SK-N-SH (cell line): ENCODE results near the gene ZNF438. TPM values are rescaled to one million over a fixed set of nuclear protein-coding genes. Genes with fewer than 3 reads are reported as not detected.
A peak's percentile ranks its signal among the peaks of the same experiment; 100 is the strongest.

Experiments
- CTCF ChIA-PET: fragments of 300-600, 350-600 bp; formaldehyde crosslinking; extraction: SDS; loops from one replicate; lab custom pipeline; 2021; lab: Yijun Ruan, JAX
- POLR2A ChIA-PET: fragments of 350-600 bp; sonication (Branson Sonifier 250); formaldehyde crosslinking; extraction: SDS; loops from one replicate; lab custom pipeline; 2020; ENCODE audit warnings: antibody characterized with exemption, inconsistent platforms; lab: Yijun Ruan, JAX
- DNase-seq: peaks from one replicate; pipeline ENCODE4 v3.0.0; 2012
- H2AFZ ChIP-seq: fragments of 200-600 bp; sonication (generic); 2 replicates; pipeline ENCODE4 v1.8.1; 2016; ENCODE audit warnings: antibody characterized with exemption, mild to moderate bottlenecking, low read depth
- H3F3A ChIP-seq: fragments of 200-600 bp; sonication (generic); replicated peaks from 2 replicates; pipeline ENCODE3; 2016; ENCODE audit warnings: antibody characterized with exemption, mild to moderate bottlenecking; ENCODE audit not compliant: insufficient read depth
- H3K27ac ChIP-seq, 2 experiments: fragments of 200-500 bp in 1 of 2; fragments of 200-600 bp in 1 of 2; sonication (Bioruptor generic) in 1 of 2; sonication (generic), shearing (Covaris generic) in 1 of 2; 2 replicates each; pipeline versions ENCODE4 v1.5.1 to v1.6.1; 2014 to 2016; ENCODE audit warnings: low read depth in 2 of 2, inconsistent platforms in 1 of 2, low read length in 1 of 2, mild to moderate bottlenecking in 1 of 2, mixed read lengths in 1 of 2
- H3K27me3 ChIP-seq: fragments of 200-600 bp; sonication (generic), shearing (Covaris generic); 2 replicates; pipeline ENCODE4 v1.6.1; 2016; ENCODE audit warnings: mixed run types; ENCODE audit not compliant: insufficient read depth
- H3K36me3 ChIP-seq, 2 experiments: fragments of 200-500 bp in 1 of 2; fragments of 200-600 bp in 1 of 2; sonication (Bioruptor generic) in 1 of 2; sonication (generic) in 1 of 2; replicated peaks in 1 of 2; 2 replicates each; pipeline versions ENCODE3 to v1.5.1; 2014 to 2016; ENCODE audit warnings: low read length in 1 of 2, mild to moderate bottlenecking in 1 of 2; ENCODE audit not compliant: insufficient read depth in 2 of 2, control insufficient read depth in 1 of 2
- H3K4me1 ChIP-seq, 2 experiments: fragments of 200-500 bp in 1 of 2; fragments of 200-600 bp in 1 of 2; sonication (Bioruptor generic) in 1 of 2; sonication (generic), shearing (Covaris generic) in 1 of 2; 2 replicates each; pipeline versions ENCODE4 v1.5.1 to v1.6.1; 2014 to 2016; ENCODE audit warnings: low read depth in 1 of 2, low read length in 1 of 2, mixed run types in 1 of 2; ENCODE audit not compliant: insufficient read depth in 2 of 2, control insufficient read depth in 1 of 2
- H3K4me2 ChIP-seq: fragments of 200-600 bp; sonication (generic), shearing (Covaris generic); 2 replicates; pipeline ENCODE4 v1.6.1; 2017; ENCODE audit warnings: mixed run types
- H3K4me3 ChIP-seq, 2 experiments: fragments of 200-500 bp in 1 of 2; fragments of 200-600 bp in 1 of 2; sonication (Bioruptor generic) in 1 of 2; sonication (generic), shearing (Covaris generic) in 1 of 2; 2 replicates each; pipeline versions ENCODE4 v1.5.1 to v1.8.1; 2014 to 2016; ENCODE audit warnings: low read depth in 2 of 2, inconsistent platforms in 1 of 2, low read length in 1 of 2, mild to moderate bottlenecking in 1 of 2, mixed read lengths in 1 of 2, moderate library complexity in 1 of 2
- H3K79me2 ChIP-seq: fragments of 200-600 bp; sonication (generic); 2 replicates; pipeline ENCODE4 v1.8.1; 2017; ENCODE audit warnings: mild to moderate bottlenecking; ENCODE audit not compliant: insufficient read depth
- H3K9ac ChIP-seq: fragments of 200-600 bp; sonication (generic); 2 replicates; pipeline ENCODE4 v1.6.1; 2017; ENCODE audit warnings: mixed run types
- H3K9me2 ChIP-seq: fragments of 200-600 bp; sonication (generic); 2 replicates; pipeline ENCODE4 v1.6.1; 2017; ENCODE audit warnings: mixed run types
- H3K9me3 ChIP-seq: fragments of 200-600 bp; sonication (generic); 2 replicates; pipeline ENCODE4 v1.6.1; 2017; ENCODE audit warnings: mixed run types, mild to moderate bottlenecking, moderate library complexity
- H4K20me1 ChIP-seq: fragments of 200-600 bp; sonication (generic); 2 replicates; pipeline ENCODE4 v1.6.1; 2017; ENCODE audit warnings: mild to moderate bottlenecking, mixed run types; ENCODE audit not compliant: insufficient read depth
- CHD2 ChIP-seq: fragments of 150-350 bp; IDR thresholded peaks from 2 replicates; pipeline ENCODE4 v1.6.1; 2018; ENCODE audit warnings: low read length; ENCODE audit not compliant: partially characterized antibody
- CTCF ChIP-seq: fragments of 200-600 bp; sonication (generic); IDR thresholded peaks from 2 replicates; pipeline ENCODE4 v1.6.1; 2017; ENCODE audit warnings: antibody characterized with exemption, mild to moderate bottlenecking, moderate library complexity
- ELF1 ChIP-seq: IDR thresholded peaks from 2 replicates; pipeline ENCODE4 v1.4.0; 2012
- EP300 ChIP-seq, 2 experiments: IDR thresholded peaks; 2 replicates each; pipeline versions ENCODE4 v1.4.0 to v1.6.1; 2012; ENCODE audit warnings: borderline replicate concordance in 1 of 2, low read depth in 1 of 2, low read length in 1 of 2
- FOSL2 ChIP-seq: IDR thresholded peaks from 2 replicates; pipeline ENCODE4 v1.4.0; 2012; ENCODE audit warnings: low read depth, mild to moderate bottlenecking, moderate library complexity, borderline replicate concordance
- FOXJ3 ChIP-seq: sonication (generic); formaldehyde crosslinking; IDR thresholded peaks from 2 replicates; pipeline ENCODE4 v1.5.1; 2020; ENCODE audit warnings: mild to moderate bottlenecking, missing genetic modification reagents
- FOXM1 ChIP-seq: IDR thresholded peaks from 2 replicates; pipeline ENCODE4 v1.4.0; 2012; ENCODE audit warnings: low read depth, mild to moderate bottlenecking
- GATA2 ChIP-seq: sonication (generic); formaldehyde crosslinking; IDR thresholded peaks from 2 replicates; pipeline ENCODE4 v1.5.0; 2020; ENCODE audit warnings: mild to moderate bottlenecking, missing genetic modification reagents
- JUND ChIP-seq: IDR thresholded peaks from 2 replicates; pipeline ENCODE4 v1.4.0; 2012
- MAX ChIP-seq: IDR thresholded peaks from 2 replicates; pipeline ENCODE4 v1.4.0; 2012; ENCODE audit warnings: low read depth
- MEF2A ChIP-seq: IDR thresholded peaks from 2 replicates; pipeline ENCODE4 v1.4.0; 2012; ENCODE audit warnings: low read depth, borderline replicate concordance
- MXI1 ChIP-seq: IDR thresholded peaks from 2 replicates; pipeline ENCODE4 v1.6.1; 2012; ENCODE audit warnings: mild to moderate bottlenecking, low read depth, low read length, improper control_type of control experiment
- NFIC ChIP-seq: IDR thresholded peaks from 2 replicates; pipeline ENCODE4 v1.4.0; 2012; ENCODE audit warnings: borderline replicate concordance
- PBX3 ChIP-seq: IDR thresholded peaks from 2 replicates; pipeline ENCODE4; 2012
- POLR2AphosphoS5 ChIP-seq: IDR thresholded peaks from 2 replicates; pipeline ENCODE4 v1.6.1; 2012; ENCODE audit warnings: low read depth, low read length
- RCOR1 ChIP-seq: fragments of 150-350 bp; IDR thresholded peaks from 2 replicates; pipeline ENCODE4 v1.6.1; 2017; ENCODE audit warnings: antibody characterized with exemption, low read length
- REST ChIP-seq: IDR thresholded peaks from 2 replicates; pipeline ENCODE4 v1.6.1; 2012; ENCODE audit warnings: mild to moderate bottlenecking, low read depth, low read length, moderate library complexity
- RFX5 ChIP-seq: IDR thresholded peaks from 2 replicates; pipeline ENCODE4 v1.6.1; 2012; ENCODE audit warnings: mild to moderate bottlenecking, improper control_type of control experiment, low read length
- RXRA ChIP-seq: IDR thresholded peaks from 2 replicates; pipeline ENCODE4 v1.4.0; 2012; ENCODE audit warnings: low read depth, mild to moderate bottlenecking, borderline replicate concordance
- TCF12 ChIP-seq: IDR thresholded peaks from 2 replicates; pipeline ENCODE4 v1.4.0; 2012
- TEAD4 ChIP-seq: IDR thresholded peaks from 2 replicates; pipeline ENCODE4 v1.4.0; 2012; ENCODE audit warnings: mild to moderate bottlenecking, borderline replicate concordance; ENCODE audit not compliant: insufficient read depth
- USF2 ChIP-seq: fragments of 150-350 bp; IDR thresholded peaks from 2 replicates; pipeline ENCODE4 v1.6.1; 2017; ENCODE audit warnings: antibody characterized with exemption, low read length, low read depth, borderline replicate concordance
- ZBTB33 ChIP-seq: IDR thresholded peaks from 2 replicates; pipeline ENCODE4 v1.4.0; 2012; ENCODE audit warnings: low read depth, borderline replicate concordance
- WGBS: methylation state at CpG from one replicate; pipeline ENCODE4 v1.1.6; 2017; ENCODE audit warnings: low lambda C conversion rate; 5-methylcytosine and 5-hydroxymethylcytosine counted together
- polyA plus RNA-seq, 3 experiments: library from polyadenylated mRNA; depleted of rRNA; stranded (reverse); fragments of >200 nt; gene quantifications; 2 replicates each; pipeline ENCODE4 v1.2.3, GENCODE V29; 2012

The ZNF438 gene
- 2.1 and 2.5 TPM in 2 replicates for polyA plus RNA-seq (2012; rRNA removed)
- 2.4 and 2.6 TPM in 2 replicates for polyA plus RNA-seq (2012; cell fraction: cytosol; rRNA removed)
- polyA plus RNA-seq (2012; cell fraction: nucleus; rRNA removed): 2.1 and 3.4 TPM in 2 replicates

GRCh38 chr10:31031558-31032257, at the start of gene ZNF438:
Gene ZNF438, minus strand, starts transcription at chr10:31031865. Its CDS starts 154,831 bp downstream, at chr10:30877034.
- H3K9me2 ChIP-seq: no peaks in the 10 kb centered on the region
- no peaks in the 10 kb centered on the region for H3K27me3 ChIP-seq
- H3K9ac ChIP-seq: peak within 1 kb of the TSS; percentile 93
- peaks cover 5 to 10% of the 10 kb centered on the region in 2 experiments; a peak in 3 of 4 replicates for H3K4me1 ChIP-seq
- ChIA-PET POLR2A (interaction anchor here (0.6 to 1.7 kb wide), 5 partner anchors 99 to 728 kb away, joined by 3 to 7 read pairs (median 6); no protein-coding TSS in a partner anchor), CTCF (interaction anchor here (0.8 to 3.5 kb wide), 13 partner anchors 12 to 777 kb away, joined by 3 to 27 read pairs (median 3); no protein-coding TSS in a partner anchor)
- H3K79me2 ChIP-seq: peaks cover 6% of the 10 kb centered on the region; the same call in 1 of the 2 replicates
- peak within 1 kb of the TSS; percentile 85 for H2AFZ ChIP-seq
- WGBS: 2% methylated on average over 19 of the region's 66 CpGs
- peaks cover 12% of the 10 kb centered on the region for H3F3A ChIP-seq
- H3K36me3 ChIP-seq: no peaks in the 10 kb centered on the region
- H3K4me3 ChIP-seq: peak within 1 kb of the TSS; percentile 70 to 88
- H4K20me1 ChIP-seq: no peaks in the 10 kb centered on the region
- H3K9me3 ChIP-seq: no peaks in the 10 kb centered on the region
- DNase-seq: peak; percentile 98
- peak within 1 kb of the TSS; percentile 79 for H3K4me2 ChIP-seq
- peak within 1 kb of the TSS; percentile 98 for H3K27ac ChIP-seq
- TF ChIP-seq CHD2 (no peak), RFX5 (peak; percentile 49; the same call in 1 of the 2 replicates), ELF1 (no peak), FOXJ3 (CRISPR knock-in tag) (0 out of 2 replicates have a peak, but pooled peaks have one; percentile 49), USF2 (no peak), RXRA (no peak), MXI1 (no peak; the same call in 1 of the 2 replicates), FOSL2 (no peak), TCF12 (no peak), MAX (peak; percentile 94), JUND (no peak), POLR2AphosphoS5 (peak; percentile 77), PBX3 (no peak), REST (no peak), ZBTB33 (no peak), MEF2A (no peak), FOXM1 (no peak), GATA2 (no peak), NFIC (no peak; the same call in 1 of the 2 replicates), RCOR1 (no peak), TEAD4 (no peak), CTCF (peak; percentile 67), EP300 (IDR thresholded peaks at IDR 0.05; ENCODE audit: borderline replicate concordance in 1 of 2, low read depth in 1 of 2, low read length in 1 of 2) (no peak)
